Body of pancreas (tissue), 4 donors: ENCODE data around the gene PDE8B. TPM values are rescaled to one million over a fixed set of nuclear protein-coding genes. Genes with fewer than 3 reads are reported as not detected.
A peak's percentile ranks its signal among the peaks of the same experiment; 100 is the strongest.

Experiments
- ATAC-seq: fragments of 150-250 bp; one replicate; pipeline ENCODE4 v1.9.1; 2016
- DNase-seq, 4 donors: peaks; one replicate each; pipeline ENCODE4 v3.0.0-alpha.2; 2019
- H3K27ac ChIP-seq, 4 donors: fragments of 200-600 bp; sonication (generic); 1 replicate in 3 of 4; 2 replicates in 1 of 4; pipeline versions ENCODE4 v1.5.1 to v1.6.1; 2016 to 2019; ENCODE audit warnings: mild to moderate bottlenecking in 1 of 4, mixed read lengths in 1 of 4, moderate library complexity in 1 of 4
- H3K27me3 ChIP-seq, 2 donors: fragments of 200-600 bp; sonication (generic); one replicate each; pipeline ENCODE4 v1.6.0; 2016; ENCODE audit warnings: mild to moderate bottlenecking in 1 of 2
- H3K36me3 ChIP-seq, 2 donors: fragments of 200-600 bp; sonication (generic); replicated peaks in 1 of 2; 2 replicates each; pipeline ENCODE4 v1.5.1; 2016; ENCODE audit warnings: low read depth in 2 of 2; ENCODE audit not compliant: insufficient read depth in 1 of 2
- H3K4me1 ChIP-seq: fragments of 200-600 bp; sonication (generic); one replicate; pipeline ENCODE4 v1.6.0; 2016
- H3K4me3 ChIP-seq, 2 donors: fragments of 200-600 bp; sonication (generic); 1 replicate in 1 of 2; 2 replicates in 1 of 2; pipeline ENCODE4 v1.5.1; 2016 to 2019
- H3K9me3 ChIP-seq, 3 donors: fragments of 200-600 bp; sonication (generic); 1 replicate in 2 of 3; 2 replicates in 1 of 3; pipeline ENCODE4 v1.5.1; 2016
- CTCF ChIP-seq, 7 experiments: fragments of 450-650 bp in 4 of 7; fragments of 200-600 bp in 3 of 7; sonication (generic) in 3 of 7; IDR thresholded peaks; one replicate each; pipeline ENCODE4 v1.5.1; 2016 to 2019; ENCODE audit warnings: antibody characterized with exemption in 7 of 7
- POLR2A ChIP-seq, 3 donors: fragments of 450-650 bp; IDR thresholded peaks; one replicate each; pipeline ENCODE4 v1.6.1; 2016; ENCODE audit warnings: antibody characterized with exemption in 3 of 3, mild to moderate bottlenecking in 2 of 3
- WGBS, 2 donors: methylation state at CpG; one replicate each; pipeline ENCODE4 v1.1.5; 2017; 5-methylcytosine and 5-hydroxymethylcytosine counted together
- intact Hi-C: fragments of 100-400 bp; cut with DNase I; formaldehyde crosslinking; loops from one replicate; pipeline ENCODE4 v1.15.1; 2023
- total RNA-seq, 2 donors: library from RNA; depleted of rRNA; stranded (reverse); fragments of >200 nt; gene quantifications; one replicate each; pipeline ENCODE4 v1.1.0, GENCODE V29; 2016

Gene PDE8B
- total RNA-seq, 2 donors from 2014 or later = 8.3 to 15.8 TPM

DNA sequence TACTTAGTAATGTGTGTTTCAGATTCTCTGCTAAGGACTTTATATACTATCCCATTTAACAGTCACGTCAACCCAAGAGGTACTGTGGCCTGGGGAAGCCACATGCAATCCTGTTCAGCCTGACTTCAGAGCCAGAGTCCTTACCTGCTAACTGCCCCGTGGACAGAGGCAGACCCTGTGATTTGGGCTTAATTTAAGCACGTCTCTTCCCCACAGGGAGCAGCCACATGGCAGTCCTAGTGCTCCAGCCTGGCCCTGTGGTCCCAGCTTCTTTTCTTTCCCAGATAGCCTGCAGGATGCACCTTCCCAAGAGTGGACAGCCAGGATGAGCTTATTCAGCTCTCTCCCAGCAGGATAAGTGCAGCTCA lies 71.5 kb downstream of the PDE8B start:
- Histone ChIP-seq H3K4me1 (peaks cover 17% of the 10 kb centered on the region), H3K36me3 (no peaks in the 10 kb centered on the region), H3K4me3 (no peak overlapping the region), H3K9me3 (no peaks in the 10 kb centered on the region), H3K27me3 (no peaks in the 10 kb centered on the region), H3K27ac (peak overlapping the region; percentile 1 to 44 (median 10))
- DNase-seq = no peak
- TF ChIP-seq POLR2A (IDR thresholded peaks at IDR 0.05) (no peak), CTCF (IDR thresholded peaks at IDR 0.05) (no peak)
- intact Hi-C loops = no loop called here
- 48 to 67% methylated on average over 3 of the region's 3 CpGs for WGBS, 2 donors
- ATAC-seq = no peak

DNA sequence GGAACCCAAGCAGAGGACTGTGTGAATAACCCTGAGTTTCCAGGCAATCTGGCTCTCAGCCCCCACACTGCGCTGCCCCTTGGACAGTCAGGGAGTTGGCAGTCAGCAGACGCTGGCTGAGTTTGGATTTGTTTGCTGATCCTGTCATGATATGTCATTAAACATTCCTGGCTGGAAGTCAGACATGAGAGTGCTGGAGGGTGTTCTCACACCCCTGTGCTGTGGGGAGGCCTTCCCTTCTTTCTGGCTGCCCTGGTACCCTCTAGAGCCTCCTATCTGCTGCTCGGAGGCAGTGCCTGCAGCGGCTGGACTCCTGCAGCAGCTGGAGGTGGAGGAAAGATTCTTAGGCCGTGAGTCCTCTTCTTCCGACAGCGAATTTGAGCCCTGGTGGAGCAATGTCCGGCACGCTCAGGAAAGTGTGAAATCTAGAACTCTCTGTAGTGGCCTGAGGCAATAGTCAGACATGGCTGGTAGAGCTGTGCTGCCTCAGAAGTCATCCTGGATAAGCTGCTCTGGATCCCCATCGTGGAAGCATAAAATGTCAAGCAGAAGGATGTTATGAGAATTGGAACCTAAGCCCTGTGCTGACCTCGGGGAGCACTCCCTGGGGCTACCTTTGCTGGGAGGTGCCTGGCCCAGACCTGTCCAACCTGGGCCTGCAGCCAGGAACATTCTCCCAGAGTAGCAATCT lies 72.0 kb downstream of the PDE8B start:
- ATAC-seq (peak; percentile 55), DNase-seq (peak in 3 of 4 donors; percentile 11 to 28 (median 17))
- H3K27me3 ChIP-seq = no peaks in the 10 kb centered on the region
- WGBS, 2 donors = 51 to 61% methylated on average over 11 of the region's 11 CpGs
- H3K9me3 ChIP-seq = no peaks in the 10 kb centered on the region
- H3K4me1 ChIP-seq = peaks cover 17% of the 10 kb centered on the region
- peak overlapping the region in 3 of 4 donors; percentile 1 to 44 (median 4) for H3K27ac ChIP-seq
- intact Hi-C loops = no loop called here
- no peaks in the 10 kb centered on the region for H3K36me3 ChIP-seq
- TF ChIP-seq POLR2A (IDR thresholded peaks at IDR 0.05) = no peak
- peak in 2 of 7 experiments; percentile 12 to 19 for TF ChIP-seq CTCF (IDR thresholded peaks at IDR 0.05)
- H3K4me3 ChIP-seq = no peak overlapping the region

GRCh38 chr5:77285251-77285841 lies 74.9 kb downstream of the PDE8B start:
- ATAC-seq (no peak), DNase-seq (no peak)
- H3K4me3 ChIP-seq = no peak overlapping the region
- H3K27ac ChIP-seq = no peak overlapping the region
- TF ChIP-seq POLR2A (IDR thresholded peaks at IDR 0.05) (no peak), CTCF (IDR thresholded peaks at IDR 0.05) (no peak)
- H3K27me3 ChIP-seq = no peaks in the 10 kb centered on the region
- H3K4me1 ChIP-seq = peaks cover 11% of the 10 kb centered on the region
- intact Hi-C loops = no loop called here
- no peaks in the 10 kb centered on the region for H3K9me3 ChIP-seq
- WGBS, 2 donors = 64 to 68% methylated on average over 4 of the region's 4 CpGs
- H3K36me3 ChIP-seq = no peaks in the 10 kb centered on the region

GRCh38 chr5:77292026-77292757 lies 81.7 kb downstream of the PDE8B start:
- Histone ChIP-seq H3K27ac (no peak overlapping the region), H3K4me1 (no peaks in the 10 kb centered on the region), H3K27me3 (no peaks in the 10 kb centered on the region), H3K9me3 (no peaks in the 10 kb centered on the region), H3K4me3 (no peak overlapping the region), H3K36me3 (no peaks in the 10 kb centered on the region)
- WGBS, 2 donors = 84 to 85% methylated on average over 3 of the region's 3 CpGs
- ATAC-seq (no peak), DNase-seq (no peak)
- intact Hi-C loops = no loop called here
- TF ChIP-seq POLR2A (IDR thresholded peaks at IDR 0.05) (no peak), CTCF (IDR thresholded peaks at IDR 0.05) (no peak)
